Measurements from ENCODE around the gene ANKRD52. TPM values are rescaled to one million over a fixed set of nuclear protein-coding genes. Genes with fewer than 3 reads are reported as not detected.

The ANKRD52 gene
- total and polyA plus RNA-seq, 2 donors (not counting 3 experiments of a cell fraction or from before 2014, with no cell fraction given): 30.8 to 62.0 TPM

- FAIRE-seq: no peak
- Histone ChIP-seq H3K4me2 (ENCODE audit: insufficient read depth, low read length) (peak overlapping the region; percentile 48), H3K9me3 (replicated peaks; ENCODE audit: control insufficient read depth, insufficient read depth, low read length) (no peaks in the 10 kb centered on the region), H4K20me1 (replicated peaks; ENCODE audit: control insufficient read depth, extremely low read depth, insufficient read depth, low read length) (no peaks in the 10 kb centered on the region), H3K4me1 (ENCODE audit: control insufficient read depth, extremely low read depth, insufficient read depth, low read length) (peaks cover 32% of the 10 kb centered on the region), H3K36me3 (ENCODE audit: control insufficient read depth in 2 of 2, extremely low read depth in 1 of 2, insufficient read depth in 2 of 2, low read length in 2 of 2) (no peaks in the 10 kb centered on the region), H3K79me2 (ENCODE audit: control insufficient read depth, insufficient read depth, low read length) (no peaks in the 10 kb centered on the region), H2AFZ (ENCODE audit: low read depth, low read length) (no peak overlapping the region), H3K9ac (replicated peaks; ENCODE audit: extremely low read depth, insufficient read depth, low read length) (peak overlapping the region; percentile 59), H3K27ac (ENCODE audit: insufficient read depth, low read depth, low read length) (peak overlapping the region; percentile 97), H3K27me3 (ENCODE audit: control insufficient read depth in 2 of 2, insufficient read depth in 2 of 2, low read length in 2 of 2) (no peaks in the 10 kb centered on the region), H3K9me1 (replicated peaks; ENCODE audit: control insufficient read depth, extremely low read depth, insufficient read depth, low read length) (no peaks in the 10 kb centered on the region), H3K4me3 (replicated peaks in 1 of 3; ENCODE audit: insufficient read depth in 1 of 3, low read depth in 1 of 3, low read length in 3 of 3) (no peak overlapping the region)
- CTCF ChIA-PET: interaction anchor here (0.7 to 4.5 kb wide), 4 partner anchors 10 to 59 kb away, joined by 3 to 42 read pairs (median 11); partner anchors contain the start of genes ANKRD52, RNF41 and SMARCC2
- POLR2A ChIA-PET: interaction anchor here (0.8 to 4.5 kb wide), 2 partner anchors 23 to 38 kb away, joined by 6 to 37 read pairs; partner anchors contain the start of gene RNF41
- BruUV-seq (replicated peaks): TSS peak; percentile 49
- intact Hi-C loops (cut with micrococcal nuclease): loop anchor here (1.0 kb wide), 2 partner anchors 7 to 101 kb away; partner anchors contain the start of gene CS
- peak; percentile 69 for DNase-seq (ENCODE audit: low read depth, low spot score)
- TF ChIP-seq POLR2A (IDR thresholded peaks at IDR 0.05; ENCODE audit: low read depth, low read length) (no peak), FOS (IDR thresholded peaks at IDR 0.05; ENCODE audit: borderline replicate concordance, insufficient read depth, low read length) (no peak), GATA2 (IDR thresholded peaks at IDR 0.05; ENCODE audit: insufficient read depth, insufficient read length, low read depth, low read length) (no peak), EZH2 (IDR thresholded peaks at IDR 0.05; ENCODE audit: borderline replicate concordance, low read depth, low read length, severe bottlenecking) (no peak), JUN (IDR thresholded peaks at IDR 0.05; ENCODE audit: borderline replicate concordance, insufficient read depth, insufficient read length, low read depth) (no peak), MYC (IDR thresholded peaks at IDR 0.05; ENCODE audit: low read depth, low read length) (no peak), POLR2AphosphoS5 (IDR thresholded peaks at IDR 0.05; ENCODE audit: insufficient read depth, low read depth, low read length) (no peak)
- TF ChIP-seq, protein P1, sequence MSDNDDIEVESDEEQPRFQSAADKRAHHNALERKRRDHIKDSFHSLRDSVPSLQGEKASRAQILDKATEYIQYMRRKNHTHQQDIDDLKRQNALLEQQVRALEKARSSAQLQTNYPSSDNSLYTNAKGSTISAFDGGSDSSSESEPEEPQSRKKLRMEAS (IDR thresholded peaks at IDR 0.05; ENCODE audit: insufficient read depth, insufficient read length): no peak
- TF ChIP-seq, protein P2, sequence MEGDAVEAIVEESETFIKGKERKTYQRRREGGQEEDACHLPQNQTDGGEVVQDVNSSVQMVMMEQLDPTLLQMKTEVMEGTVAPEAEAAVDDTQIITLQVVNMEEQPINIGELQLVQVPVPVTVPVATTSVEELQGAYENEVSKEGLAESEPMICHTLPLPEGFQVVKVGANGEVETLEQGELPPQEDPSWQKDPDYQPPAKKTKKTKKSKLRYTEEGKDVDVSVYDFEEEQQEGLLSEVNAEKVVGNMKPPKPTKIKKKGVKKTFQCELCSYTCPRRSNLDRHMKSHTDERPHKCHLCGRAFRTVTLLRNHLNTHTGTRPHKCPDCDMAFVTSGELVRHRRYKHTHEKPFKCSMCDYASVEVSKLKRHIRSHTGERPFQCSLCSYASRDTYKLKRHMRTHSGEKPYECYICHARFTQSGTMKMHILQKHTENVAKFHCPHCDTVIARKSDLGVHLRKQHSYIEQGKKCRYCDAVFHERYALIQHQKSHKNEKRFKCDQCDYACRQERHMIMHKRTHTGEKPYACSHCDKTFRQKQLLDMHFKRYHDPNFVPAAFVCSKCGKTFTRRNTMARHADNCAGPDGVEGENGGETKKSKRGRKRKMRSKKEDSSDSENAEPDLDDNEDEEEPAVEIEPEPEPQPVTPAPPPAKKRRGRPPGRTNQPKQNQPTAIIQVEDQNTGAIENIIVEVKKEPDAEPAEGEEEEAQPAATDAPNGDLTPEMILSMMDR (IDR thresholded peaks at IDR 0.05; ENCODE audit: extremely low read depth in 1 of 2, insufficient read depth in 1 of 2, low read depth in 1 of 2, low read length in 2 of 2): no peak
- dilution Hi-C loops (cut with MboI; ENCODE audit: extremely low pct_ligation_motif_present, low sequenced_read_pairs): no loop called here
These were observed 59.3 kb downstream of the ANKRD52 start for GRCh38 chr12:56198836-56199235.
